ENCODE results near the gene MGST2. TPM values are rescaled to one million over a fixed set of nuclear protein-coding genes. Genes with fewer than 3 reads are reported as not detected.

The MGST2 gene
- total RNA-seq, 2 experiments from 2014 or later: 0.70 to 3.0 TPM

DNA sequence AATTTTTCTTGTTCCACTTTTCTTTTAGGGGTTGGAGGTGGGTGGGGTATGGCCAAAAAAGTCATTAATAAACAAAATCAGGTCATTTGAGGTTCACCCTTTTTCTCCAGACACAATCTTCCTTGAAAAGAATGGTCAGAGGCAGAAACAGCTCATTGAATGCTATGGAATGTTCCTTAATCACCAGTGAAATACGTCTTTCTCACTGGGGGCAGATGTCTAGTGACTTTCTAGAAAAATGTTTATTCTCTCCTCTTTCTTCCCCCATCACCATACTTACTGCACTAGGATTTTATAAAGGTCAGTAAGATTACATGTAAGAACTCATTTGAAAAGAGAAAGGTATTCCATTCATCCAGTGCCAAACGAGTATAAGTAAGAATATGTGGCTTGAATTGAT, 44.5 kb downstream of the MGST2 start:
- H3K4me1 Mint-ChIP-seq (ENCODE audit: low read depth): no peaks in the 10 kb centered on the region
- no peaks in the 10 kb centered on the region for H3K9me3 Mint-ChIP-seq
- no peak overlapping the region for H3K4me3 ChIP-seq (ENCODE audit: low read length)
- no peak overlapping the region for H3K4me3 Mint-ChIP-seq
- H3K27me3 Mint-ChIP-seq: no peaks in the 10 kb centered on the region
- POLR2A ChIA-PET: no interaction called here
- DNase-seq (no peak), ATAC-seq (ENCODE audit: poor library complexity) (no peak)
- H3K4me1 ChIP-seq (ENCODE audit: insufficient read depth, low read length): no peaks in the 10 kb centered on the region
- H3K36me3 ChIP-seq (ENCODE audit: insufficient read depth, low read length): no peaks in the 10 kb centered on the region
- H3K27me3 ChIP-seq (ENCODE audit: control insufficient read depth in 1 of 2, insufficient read depth in 2 of 2, low read length in 2 of 2): no peaks in the 10 kb centered on the region
- peaks cover 16% of the 10 kb centered on the region for H3K36me3 Mint-ChIP-seq (ENCODE audit: low read depth)
- TF ChIP-seq, protein P1, sequence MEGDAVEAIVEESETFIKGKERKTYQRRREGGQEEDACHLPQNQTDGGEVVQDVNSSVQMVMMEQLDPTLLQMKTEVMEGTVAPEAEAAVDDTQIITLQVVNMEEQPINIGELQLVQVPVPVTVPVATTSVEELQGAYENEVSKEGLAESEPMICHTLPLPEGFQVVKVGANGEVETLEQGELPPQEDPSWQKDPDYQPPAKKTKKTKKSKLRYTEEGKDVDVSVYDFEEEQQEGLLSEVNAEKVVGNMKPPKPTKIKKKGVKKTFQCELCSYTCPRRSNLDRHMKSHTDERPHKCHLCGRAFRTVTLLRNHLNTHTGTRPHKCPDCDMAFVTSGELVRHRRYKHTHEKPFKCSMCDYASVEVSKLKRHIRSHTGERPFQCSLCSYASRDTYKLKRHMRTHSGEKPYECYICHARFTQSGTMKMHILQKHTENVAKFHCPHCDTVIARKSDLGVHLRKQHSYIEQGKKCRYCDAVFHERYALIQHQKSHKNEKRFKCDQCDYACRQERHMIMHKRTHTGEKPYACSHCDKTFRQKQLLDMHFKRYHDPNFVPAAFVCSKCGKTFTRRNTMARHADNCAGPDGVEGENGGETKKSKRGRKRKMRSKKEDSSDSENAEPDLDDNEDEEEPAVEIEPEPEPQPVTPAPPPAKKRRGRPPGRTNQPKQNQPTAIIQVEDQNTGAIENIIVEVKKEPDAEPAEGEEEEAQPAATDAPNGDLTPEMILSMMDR (IDR thresholded peaks at IDR 0.05): no peak
- H3K27ac Mint-ChIP-seq: no peak overlapping the region
- intact Hi-C loops (cut with DNase I, micrococcal nuclease): no loop called here
- CTCF ChIA-PET: no interaction called here
- no peaks in the 10 kb centered on the region for H3K9me3 ChIP-seq (ENCODE audit: control insufficient read depth in 1 of 2, insufficient read depth in 1 of 2, low read length in 2 of 2)
- no peak overlapping the region for H3K27ac ChIP-seq (ENCODE audit: low read depth in 1 of 2, low read length in 2 of 2)

- ATAC-seq (ENCODE audit: poor library complexity): no peak
- no peak overlapping the region for H3K4me3 ChIP-seq (ENCODE audit: low read length)
- intact Hi-C loops (cut with DNase I, micrococcal nuclease): no loop called here
- peaks cover 10% of the 10 kb centered on the region for H3K36me3 Mint-ChIP-seq (ENCODE audit: low read depth)
- H3K36me3 ChIP-seq (ENCODE audit: insufficient read depth, low read length): no peaks in the 10 kb centered on the region
- TF ChIP-seq, protein P1 (IDR thresholded peaks at IDR 0.05): no peak
- no peaks in the 10 kb centered on the region for H3K4me1 ChIP-seq (ENCODE audit: insufficient read depth, low read length)
- H3K27ac ChIP-seq (ENCODE audit: low read depth in 1 of 2, low read length in 2 of 2): no peak overlapping the region
- H3K27me3 Mint-ChIP-seq: no peaks in the 10 kb centered on the region
- H3K9me3 Mint-ChIP-seq: no peaks in the 10 kb centered on the region
- no peak overlapping the region for H3K27ac Mint-ChIP-seq
- H3K4me1 Mint-ChIP-seq (ENCODE audit: low read depth): no peaks in the 10 kb centered on the region
- H3K9me3 ChIP-seq (ENCODE audit: control insufficient read depth in 1 of 2, insufficient read depth in 1 of 2, low read length in 2 of 2): no peaks in the 10 kb centered on the region
- ChIA-PET POLR2A (no interaction called here), CTCF (no interaction called here)
- DNase-seq: no peak
- no peaks in the 10 kb centered on the region for H3K27me3 ChIP-seq (ENCODE audit: control insufficient read depth in 1 of 2, insufficient read depth in 2 of 2, low read length in 2 of 2)
- no peak overlapping the region for H3K4me3 Mint-ChIP-seq
These were observed 45.8 kb downstream of the MGST2 start for GRCh38 chr4:139711461-139711860.

- no peaks in the 10 kb centered on the region for H3K4me1 Mint-ChIP-seq (ENCODE audit: low read depth)
- peaks cover 14% of the 10 kb centered on the region for H3K36me3 Mint-ChIP-seq (ENCODE audit: low read depth)
- CTCF ChIA-PET: no interaction called here
- no peak overlapping the region for H3K27ac Mint-ChIP-seq
- intact Hi-C loops (cut with DNase I, micrococcal nuclease): no loop called here
- Histone ChIP-seq H3K4me3 (ENCODE audit: low read length) (no peak overlapping the region), H3K36me3 (ENCODE audit: insufficient read depth, low read length) (no peaks in the 10 kb centered on the region), H3K27me3 (ENCODE audit: control insufficient read depth in 1 of 2, insufficient read depth in 2 of 2, low read length in 2 of 2) (no peaks in the 10 kb centered on the region), H3K9me3 (ENCODE audit: control insufficient read depth in 1 of 2, insufficient read depth in 1 of 2, low read length in 2 of 2) (no peaks in the 10 kb centered on the region), H3K27ac (ENCODE audit: low read depth in 1 of 2, low read length in 2 of 2) (no peak overlapping the region), H3K4me1 (ENCODE audit: insufficient read depth, low read length) (no peaks in the 10 kb centered on the region)
- no peak overlapping the region for H3K4me3 Mint-ChIP-seq
- H3K9me3 Mint-ChIP-seq: no peaks in the 10 kb centered on the region
- DNase-seq (no peak), ATAC-seq (ENCODE audit: poor library complexity) (no peak)
- POLR2A ChIA-PET: no interaction called here
- no peaks in the 10 kb centered on the region for H3K27me3 Mint-ChIP-seq
- TF ChIP-seq, protein P1 (IDR thresholded peaks at IDR 0.05): no peak
These were observed 47.3 kb downstream of the MGST2 start for GRCh38 chr4:139712882-139713281.

All from CD4-positive, alpha-beta T cell (primary cell).